NCI-H146 (cell line): ENCODE data around the gene ZBTB20.

Experiments used
- DNase-seq: peaks from one replicate; lab custom pipeline; 2025; lab: John Stamatoyannopoulos, UW

Gene ZBTB20

DNA sequence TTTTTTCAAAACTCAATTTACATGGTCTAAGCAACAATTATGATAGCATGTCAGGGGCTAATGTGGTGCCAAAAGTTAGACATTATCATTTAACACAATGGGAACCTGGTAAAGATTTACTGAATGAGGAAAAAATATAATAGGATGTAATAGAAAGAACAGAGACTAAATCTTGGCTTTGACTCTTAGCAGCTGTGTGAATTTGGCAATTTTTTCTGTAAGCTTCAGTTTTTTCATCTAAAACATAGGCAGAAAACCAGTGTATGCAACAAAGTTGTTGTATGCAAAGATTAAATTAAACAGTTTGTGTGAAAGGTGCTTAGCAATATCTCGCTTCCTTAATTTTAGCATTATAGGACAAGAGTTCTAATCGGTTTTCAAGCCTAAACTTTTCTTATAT, 57.6 kb downstream of the ZBTB20 start:
- no peak for DNase-seq

GRCh38 chr3:115087512-115087911, 59.6 kb downstream of the ZBTB20 start:
- DNase-seq = no peak

DNA sequence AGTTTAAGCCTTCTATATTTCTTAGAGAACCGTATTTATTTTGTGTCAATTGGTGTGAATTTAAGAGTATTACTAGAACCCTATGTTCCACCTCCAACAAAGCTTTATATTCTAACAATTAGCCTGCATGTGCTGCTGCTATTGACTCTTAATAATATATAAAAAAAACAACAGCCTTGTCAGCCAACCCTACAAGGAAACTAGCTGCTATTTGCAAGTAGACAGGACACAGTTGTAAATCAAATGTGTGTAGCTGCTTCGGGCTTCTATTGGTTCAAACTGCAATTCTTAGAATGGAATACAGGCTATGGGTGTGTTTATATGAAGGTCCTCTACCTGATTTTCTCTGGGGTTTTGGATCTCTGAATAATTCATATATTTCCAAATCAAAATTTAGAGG, 60.7 kb downstream of the ZBTB20 start:
- DNase-seq = no peak

DNA sequence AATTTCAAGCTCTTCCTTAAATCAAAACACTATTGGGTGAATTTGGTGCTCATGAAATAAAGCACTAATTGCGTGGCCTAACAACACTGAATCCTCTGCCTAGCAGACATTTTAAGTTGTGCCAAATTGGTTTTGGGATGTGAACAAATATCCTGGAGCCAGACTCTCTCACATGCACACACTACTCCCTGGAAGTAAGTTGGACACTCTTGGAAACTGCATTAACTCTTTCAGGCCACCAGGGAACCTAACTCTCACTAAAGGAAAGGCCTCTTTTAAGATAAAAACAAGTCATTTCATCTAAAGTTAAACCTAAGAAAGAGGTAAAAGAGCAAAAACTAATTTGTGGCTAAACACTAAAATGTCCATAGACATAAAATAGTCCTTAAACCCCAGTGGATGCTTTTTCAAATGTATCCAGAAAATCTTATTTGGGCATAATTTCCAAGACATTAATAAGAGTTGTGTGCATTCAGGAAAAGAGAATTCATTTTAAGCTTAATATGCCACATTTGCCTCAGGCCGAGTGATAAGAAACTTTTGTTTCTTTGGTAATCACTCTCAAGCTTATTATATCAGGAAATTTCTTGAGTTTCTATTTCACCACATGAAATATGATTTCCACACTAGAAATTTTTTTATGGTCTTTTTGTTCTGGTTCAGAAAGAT, 61.8 kb downstream of the ZBTB20 start:
- no peak for DNase-seq

DNA sequence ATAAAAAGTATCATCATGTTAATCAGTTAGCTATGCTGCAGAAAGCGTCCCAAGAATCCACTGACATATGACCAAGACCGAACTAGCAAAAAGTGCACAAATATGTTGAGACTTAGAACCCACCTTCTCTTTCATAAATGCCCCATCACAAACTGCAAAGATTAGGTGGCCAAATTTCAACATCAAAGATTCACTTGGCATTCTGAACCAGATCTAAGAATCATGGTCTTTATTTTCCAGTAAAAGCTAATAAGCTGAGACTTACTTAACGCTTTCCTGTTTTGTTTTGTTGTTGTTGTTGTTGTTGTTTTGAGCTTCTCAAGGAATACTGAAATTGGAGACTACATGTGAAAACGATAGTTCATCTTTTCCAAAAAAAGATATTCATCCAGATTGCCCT, 62.4 kb downstream of the ZBTB20 start:
- no peak for DNase-seq

- DNase-seq = no peak
Observed at GRCh38 chr3:115082260-115082659, 64.8 kb downstream of the ZBTB20 start.

- peak; percentile 36 for DNase-seq
Observed at GRCh38 chr3:115081444-115081843, 65.6 kb downstream of the ZBTB20 start.

GRCh38 chr3:115077501-115078250, 69.4 kb downstream of the ZBTB20 start:
- no peak for DNase-seq

GRCh38 chr3:115074502-115074901, 72.6 kb downstream of the ZBTB20 start:
- DNase-seq = no peak

- peak; percentile 75 for DNase-seq
Observed at GRCh38 chr3:115072265-115073021, 74.6 kb downstream of the ZBTB20 start.

GRCh38 chr3:115071601-115072000, 75.5 kb downstream of the ZBTB20 start:
- DNase-seq = no peak

DNA sequence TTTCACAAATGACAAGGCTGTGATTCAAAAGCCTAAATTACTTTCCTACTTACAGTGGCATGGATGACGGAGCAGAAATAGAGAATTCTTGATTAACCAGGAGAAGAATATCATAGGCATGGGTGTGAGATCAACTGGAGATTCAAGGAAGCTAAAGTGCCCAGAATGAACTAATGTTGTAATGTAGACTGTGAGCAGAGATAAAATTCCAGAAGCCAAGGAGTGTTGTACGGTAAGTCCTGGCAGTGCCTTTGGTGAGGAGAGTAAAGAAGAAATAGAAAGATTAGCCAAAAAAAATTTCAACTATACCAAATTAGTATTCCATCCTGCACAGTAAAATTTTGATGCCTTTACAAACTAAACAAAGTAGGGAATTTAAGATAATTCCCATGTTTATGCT, 75.9 kb downstream of the ZBTB20 start:
- DNase-seq = no peak

GRCh38 chr3:115068799-115069198, 78.3 kb downstream of the ZBTB20 start:
- DNase-seq = no peak

GRCh38 chr3:115062412-115062956, 84.6 kb downstream of the ZBTB20 start:
- no peak for DNase-seq

DNA sequence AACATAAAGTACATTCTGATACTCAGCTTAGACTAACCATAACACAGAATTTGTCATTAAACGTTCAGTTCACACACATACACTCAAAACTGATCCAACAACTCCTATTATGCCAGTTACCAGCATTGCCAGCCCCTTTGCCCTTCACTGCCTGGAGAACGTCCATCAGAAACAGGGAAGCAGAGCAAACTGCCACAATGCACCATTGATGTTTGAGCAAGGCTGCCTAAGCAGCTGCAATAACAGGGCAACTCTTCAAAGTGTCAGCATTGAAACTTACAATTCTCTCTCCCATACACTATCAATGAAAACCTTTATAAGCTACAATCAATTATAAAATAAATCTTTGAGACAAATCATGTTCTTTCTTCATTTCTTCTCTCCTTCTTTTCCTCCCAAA, 85.1 kb downstream of the ZBTB20 start:
- DNase-seq = no peak

- no peak for DNase-seq
Observed at GRCh38 chr3:115052906-115053305, 94.2 kb downstream of the ZBTB20 start.

GRCh38 chr3:115042351-115042750, 104.7 kb downstream of the ZBTB20 start:
- DNase-seq = no peak

DNA sequence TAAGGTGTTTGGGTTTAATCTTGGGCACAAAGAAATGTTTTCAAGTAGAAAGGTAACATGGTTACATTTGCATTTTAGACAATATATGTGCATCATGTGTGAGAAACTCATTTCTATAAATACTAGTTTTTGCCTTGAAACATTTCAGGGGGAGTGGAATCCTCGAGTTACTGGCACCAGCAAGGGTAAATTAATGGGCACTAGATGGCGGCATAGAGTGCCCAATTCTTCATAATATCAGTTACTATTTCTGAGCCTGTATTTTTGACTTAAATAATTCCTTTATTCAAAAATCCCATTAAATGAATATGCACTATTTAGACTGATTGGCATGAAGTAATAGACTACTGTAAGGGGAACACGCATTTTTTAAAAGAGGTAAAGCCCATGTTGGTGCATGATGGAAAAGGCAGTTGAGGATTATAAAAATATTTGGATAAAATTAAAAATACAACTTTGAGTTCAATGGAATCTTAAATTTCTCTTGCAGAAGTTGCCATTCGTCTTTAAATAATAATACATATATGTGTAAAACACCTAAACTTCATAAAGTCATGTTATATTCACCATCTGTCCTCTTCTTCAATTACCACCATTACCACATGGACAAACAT, 106.3 kb downstream of the ZBTB20 start:
- peak; percentile 54 for DNase-seq

DNA sequence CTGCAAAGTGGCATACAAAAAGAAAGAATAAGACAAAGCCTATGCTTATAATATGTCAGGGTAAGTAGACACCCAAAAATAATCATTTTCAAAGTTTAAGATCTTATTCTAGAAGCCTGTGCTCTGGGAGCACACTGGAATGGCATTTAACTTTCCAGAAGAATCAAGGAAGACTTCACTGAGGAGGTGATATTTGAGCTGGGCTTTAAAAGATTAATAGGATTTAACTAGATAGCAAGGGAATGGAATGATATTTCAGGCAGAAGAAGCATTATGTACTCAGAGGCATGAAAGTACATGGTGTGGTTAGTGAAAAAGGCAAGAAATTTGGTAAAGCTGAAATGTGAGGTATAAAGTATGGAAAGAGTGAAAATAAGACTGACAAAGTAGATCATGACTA, 106.8 kb downstream of the ZBTB20 start:
- no peak for DNase-seq

DNA sequence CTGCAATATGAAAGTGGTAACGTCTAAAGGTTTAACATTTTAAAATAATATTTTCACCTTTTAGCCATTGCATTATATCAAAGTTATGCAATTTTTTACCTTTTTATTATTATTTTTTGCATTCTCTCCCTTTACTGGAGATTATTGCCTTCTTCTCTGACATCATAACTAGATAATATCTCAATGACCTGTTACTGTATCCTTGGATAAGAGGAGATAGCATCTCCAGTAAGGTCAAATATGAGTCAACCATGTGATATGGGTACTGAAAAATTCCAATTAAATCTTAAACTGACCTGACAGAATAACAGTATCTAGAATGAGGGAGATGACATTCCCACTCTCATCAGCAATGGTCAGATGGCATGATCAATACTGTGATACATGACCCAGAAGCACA, 108.3 kb downstream of the ZBTB20 start:
- DNase-seq = no peak

- DNase-seq = no peak
Observed at GRCh38 chr3:115022835-115023398, 124.2 kb downstream of the ZBTB20 start.

DNA sequence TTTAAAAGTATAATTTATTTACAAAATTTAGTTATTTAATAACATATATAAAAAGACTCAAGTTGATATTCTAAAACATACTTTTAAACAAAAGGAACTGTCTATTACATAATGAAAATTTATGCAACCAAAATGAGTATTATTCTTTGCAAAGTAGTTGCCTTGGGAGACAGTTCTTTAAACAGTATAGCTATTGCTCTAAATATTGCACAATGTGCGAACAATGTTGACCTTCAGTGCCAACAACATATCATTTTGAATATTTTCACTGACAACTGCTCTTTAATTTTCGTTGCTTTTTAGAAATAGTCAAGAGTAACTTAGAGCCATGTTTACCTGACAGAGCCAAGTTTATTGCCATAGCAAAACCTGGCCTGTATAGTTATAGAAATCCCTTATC, 124.9 kb downstream of the ZBTB20 start:
- no peak for DNase-seq
